GM23338 (cell line): ENCODE results near the gene LFNG. TPM values are rescaled to one million over a fixed set of nuclear protein-coding genes. Genes with fewer than 3 reads are reported as not detected.

Source experiments
- ATAC-seq: fragments of 200-7000 bp; cut with Tn5 transposase; 3 replicates; pipeline ENCODE4 v1.9.1; 2020
- DNase-seq: peaks from one replicate; pipeline ENCODE4 v3.0.0-alpha.2; 2015; ENCODE audit warnings: low spot score
- H2AFZ ChIP-seq: fragments of 200-600 bp; sonication (generic); 2 replicates; pipeline ENCODE4 v1.8.0; 2016; ENCODE audit warnings: antibody characterized with exemption, mild to moderate bottlenecking, moderate library complexity
- H3F3A ChIP-seq: fragments of 200-600 bp; sonication (generic); replicated peaks from 2 replicates; pipeline ENCODE4 v1.8.0; 2017; ENCODE audit warnings: antibody characterized with exemption, mixed run types, low read depth
- H3K27ac ChIP-seq: fragments of 200-600 bp; sonication (generic); 2 replicates; pipeline ENCODE4 v1.6.1; 2016; ENCODE audit warnings: low read depth
- H3K27me3 ChIP-seq: fragments of 200-600 bp; sonication (generic); 2 replicates; pipeline ENCODE4 v1.8.0; 2016; ENCODE audit warnings: mild to moderate bottlenecking, mixed run types, moderate library complexity; ENCODE audit not compliant: insufficient read depth
- H3K36me3 ChIP-seq: fragments of 200-600 bp; sonication (generic); 2 replicates; pipeline ENCODE4 v1.8.0; 2016; ENCODE audit warnings: mild to moderate bottlenecking; ENCODE audit not compliant: insufficient read depth
- H3K4me1 ChIP-seq: fragments of 200-600 bp; sonication (generic); 2 replicates; pipeline ENCODE4 v1.8.0; 2016; ENCODE audit warnings: mild to moderate bottlenecking, moderate library complexity; ENCODE audit not compliant: insufficient read depth
- H3K4me2 ChIP-seq: fragments of 200-600 bp; sonication (generic); 2 replicates; pipeline ENCODE4 v1.7.1; 2017; ENCODE audit warnings: mixed run types
- H3K4me3 ChIP-seq: fragments of 200-600 bp; sonication (generic); 2 replicates; pipeline ENCODE4 v1.6.1; 2016; ENCODE audit warnings: mixed run types
- H3K79me2 ChIP-seq: fragments of 200-600 bp; sonication (generic); replicated peaks from 2 replicates; pipeline ENCODE4 v1.8.0; 2017; ENCODE audit warnings: mild to moderate bottlenecking; ENCODE audit not compliant: insufficient read depth
- H3K9me2 ChIP-seq: fragments of 200-600 bp; sonication (generic); 2 replicates; pipeline ENCODE4 v1.8.0; 2017; ENCODE audit not compliant: insufficient read depth
- H4K20me1 ChIP-seq: fragments of 200-600 bp; sonication (generic); replicated peaks from 2 replicates; pipeline ENCODE4 v1.8.0; 2017; ENCODE audit warnings: mild to moderate bottlenecking; ENCODE audit not compliant: insufficient read depth
- H3K27ac Mint-ChIP-seq: 2 replicates; pipeline ENCODE4 v1.8.0; 2020; ENCODE audit warnings: inconsistent platforms, mild to moderate bottlenecking, moderate library complexity, mixed read lengths
- H3K27me3 Mint-ChIP-seq: 3 replicates; pipeline ENCODE4 v1.8.0; 2022; ENCODE audit warnings: low read depth, mild to moderate bottlenecking, moderate library complexity, mixed read lengths, inconsistent platforms; ENCODE audit not compliant: insufficient read depth, poor library complexity
- H3K36me3 Mint-ChIP-seq: 3 replicates; pipeline ENCODE4 v1.8.0; 2021; ENCODE audit warnings: low read depth, mild to moderate bottlenecking, inconsistent platforms, moderate library complexity, mixed read lengths
- H3K4me1 Mint-ChIP-seq: 3 replicates; pipeline ENCODE4 v1.8.0; 2020; ENCODE audit warnings: mild to moderate bottlenecking, inconsistent platforms, mixed read lengths
- H3K4me3 Mint-ChIP-seq: 3 replicates; pipeline ENCODE4 v1.8.0; 2021; ENCODE audit warnings: moderate library complexity, mild to moderate bottlenecking, inconsistent platforms, mixed read lengths
- H3K9me3 Mint-ChIP-seq: 3 replicates; pipeline ENCODE4 v1.8.0; 2020; ENCODE audit warnings: moderate library complexity, mild to moderate bottlenecking, inconsistent platforms, mixed read lengths
- EZH2 ChIP-seq: fragments of 200-600 bp; sonication (generic); IDR thresholded peaks from one replicate; pipeline ENCODE4 v1.8.0; 2017; ENCODE audit warnings: antibody characterized with exemption, mild to moderate bottlenecking, low read depth; ENCODE audit not compliant: unreplicated experiment
- EZH2phosphoT487 ChIP-seq: fragments of 200-600 bp; sonication (generic); IDR thresholded peaks from one replicate; pipeline ENCODE4 v1.8.1; 2018; ENCODE audit warnings: antibody characterized with exemption; ENCODE audit not compliant: unreplicated experiment
- JUNB ChIP-seq: IDR thresholded peaks from one replicate; pipeline ENCODE4 v1.6.1; 2016; ENCODE audit warnings: antibody characterized with exemption; ENCODE audit not compliant: unreplicated experiment
- NANOG ChIP-seq: IDR thresholded peaks from 2 replicates; pipeline ENCODE4 v1.6.1; 2016; ENCODE audit warnings: antibody characterized with exemption, borderline replicate concordance
- POLR2AphosphoS5 ChIP-seq: IDR thresholded peaks from 2 replicates; pipeline ENCODE4 v1.6.1; 2016; ENCODE audit warnings: antibody characterized with exemption, low read depth
- STAT1 ChIP-seq: IDR thresholded peaks from one replicate; pipeline ENCODE4 v1.6.1; 2016; ENCODE audit warnings: antibody characterized with exemption; ENCODE audit not compliant: unreplicated experiment
- ZNF331 ChIP-seq: fragments of 250-450 bp; sonication (Bioruptor Pico); IDR thresholded peaks from 2 replicates; pipeline ENCODE4 v1.5.0; 2020; ENCODE audit warnings: low read depth, mild to moderate bottlenecking, moderate library complexity
- polyA plus RNA-seq: library from polyadenylated mRNA; unstranded; fragments of >200 nt; fragmentation: Nextera tagmentation; extraction: Ambion mirVana; gene quantifications from 2 replicates; pipeline ENCODE4 v1.2.1, GENCODE V29; 2016
- total RNA-seq: library from RNA; depleted of rRNA; stranded (reverse); fragments of >200 nt; shearing (Covaris generic); gene quantifications from 2 replicates; pipeline ENCODE4 v1.2.3, GENCODE V29; 2014
- TF ChIP-seq, protein P1 (sequence below): IDR thresholded peaks from 2 replicates; pipeline ENCODE4 v1.6.1; 2016; ENCODE audit warnings: antibody characterized with exemption
- TF ChIP-seq, protein P2 (sequence below), 2 experiments: fragments of 200-600 bp in 1 of 2; sonication (generic) in 1 of 2; conservative IDR thresholded peaks; 2 replicates each; pipeline versions ENCODE4 v1.5.1 to v1.6.1; 2016 to 2017; ENCODE audit warnings: antibody characterized with exemption in 2 of 2, low read depth in 2 of 2, mild to moderate bottlenecking in 2 of 2, moderate library complexity in 1 of 2
- TF ChIP-seq, protein P3 (sequence below): fragments of 250-450 bp; sonication (Bioruptor Pico); IDR thresholded peaks from 2 replicates; pipeline ENCODE4 v1.5.0; 2020; ENCODE audit warnings: mild to moderate bottlenecking, moderate library complexity

The LFNG gene
- total and polyA plus RNA-seq, 2 experiments from 2014 or later: 1.7 to 35.4 TPM

DNA sequence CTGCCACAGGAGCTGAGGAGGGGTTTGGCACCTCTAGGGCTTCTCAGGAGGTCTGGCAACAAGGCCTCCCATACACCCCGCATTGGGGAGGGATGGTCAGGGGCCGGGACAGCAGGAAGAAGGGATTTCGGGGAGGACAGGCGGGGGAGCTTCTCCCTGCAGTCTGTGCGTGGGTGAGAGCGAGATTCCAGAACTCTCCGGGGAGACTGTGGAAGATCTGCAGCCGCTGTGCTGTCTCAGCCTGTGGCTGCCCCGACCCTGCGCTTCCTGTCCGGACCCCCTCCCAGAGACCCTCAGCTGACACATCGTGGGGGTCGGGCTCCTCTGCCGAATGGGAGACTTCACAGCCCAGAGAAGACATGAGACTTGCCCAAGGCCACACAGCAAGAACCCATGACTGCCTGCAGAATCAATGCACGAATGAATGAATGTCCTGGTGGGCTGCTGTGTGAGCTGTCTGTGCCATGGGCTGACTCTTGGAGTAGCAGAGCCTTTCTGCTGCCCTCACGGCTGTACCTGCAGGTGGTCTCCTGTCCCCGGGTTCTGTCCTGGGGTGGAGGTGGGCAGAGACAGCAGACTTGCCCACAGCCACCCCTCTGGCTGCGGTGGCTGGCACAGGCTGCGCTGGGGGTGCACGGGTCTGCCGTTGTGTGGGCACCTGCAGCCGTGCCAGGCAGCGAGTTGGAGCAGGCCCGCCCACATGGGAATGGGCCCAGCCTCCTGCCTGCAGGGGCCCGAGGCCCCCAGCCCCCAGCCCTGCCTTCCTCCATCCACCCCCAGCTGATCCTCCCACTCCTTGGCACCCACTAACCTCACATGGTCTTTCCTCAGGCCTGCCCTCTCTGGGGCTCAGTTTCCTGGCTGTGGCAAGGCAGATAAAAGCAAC lies 16.3 kb upstream of the LFNG start:
- no peak overlapping the region for H3K4me3 Mint-ChIP-seq
- no peaks in the 10 kb centered on the region; the same call in 2 of the 3 replicates for H3K36me3 Mint-ChIP-seq
- Histone ChIP-seq H4K20me1 (no peaks in the 10 kb centered on the region), H3K9me2 (no peaks in the 10 kb centered on the region), H3K4me1 (peaks cover 9% of the 10 kb centered on the region; the same call in 1 of the 2 replicates), H3F3A (0 out of 2 replicates have a peak, but pooled peaks cover 3% of the 10 kb centered on the region), H3K27me3 (no peaks in the 10 kb centered on the region), H3K79me2 (no peaks in the 10 kb centered on the region), H3K36me3 (no peaks in the 10 kb centered on the region), H3K4me2 (no peak overlapping the region), H2AFZ (no peak overlapping the region), H3K4me3 (no peak overlapping the region), H3K27ac (no peak overlapping the region)
- DNase-seq: no peak
- H3K27ac Mint-ChIP-seq: no peak overlapping the region
- H3K27me3 Mint-ChIP-seq: peaks cover 14% of the 10 kb centered on the region
- TF ChIP-seq, protein P1, sequence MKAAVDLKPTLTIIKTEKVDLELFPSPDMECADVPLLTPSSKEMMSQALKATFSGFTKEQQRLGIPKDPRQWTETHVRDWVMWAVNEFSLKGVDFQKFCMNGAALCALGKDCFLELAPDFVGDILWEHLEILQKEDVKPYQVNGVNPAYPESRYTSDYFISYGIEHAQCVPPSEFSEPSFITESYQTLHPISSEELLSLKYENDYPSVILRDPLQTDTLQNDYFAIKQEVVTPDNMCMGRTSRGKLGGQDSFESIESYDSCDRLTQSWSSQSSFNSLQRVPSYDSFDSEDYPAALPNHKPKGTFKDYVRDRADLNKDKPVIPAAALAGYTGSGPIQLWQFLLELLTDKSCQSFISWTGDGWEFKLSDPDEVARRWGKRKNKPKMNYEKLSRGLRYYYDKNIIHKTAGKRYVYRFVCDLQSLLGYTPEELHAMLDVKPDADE: no peak
- TF ChIP-seq POLR2AphosphoS5 (no peak), JUNB (no peak), STAT1 (no peak), ZNF331 (no peak), EZH2 (no peak), EZH2phosphoT487 (no peak), NANOG (no peak)
- TF ChIP-seq, protein P2, sequence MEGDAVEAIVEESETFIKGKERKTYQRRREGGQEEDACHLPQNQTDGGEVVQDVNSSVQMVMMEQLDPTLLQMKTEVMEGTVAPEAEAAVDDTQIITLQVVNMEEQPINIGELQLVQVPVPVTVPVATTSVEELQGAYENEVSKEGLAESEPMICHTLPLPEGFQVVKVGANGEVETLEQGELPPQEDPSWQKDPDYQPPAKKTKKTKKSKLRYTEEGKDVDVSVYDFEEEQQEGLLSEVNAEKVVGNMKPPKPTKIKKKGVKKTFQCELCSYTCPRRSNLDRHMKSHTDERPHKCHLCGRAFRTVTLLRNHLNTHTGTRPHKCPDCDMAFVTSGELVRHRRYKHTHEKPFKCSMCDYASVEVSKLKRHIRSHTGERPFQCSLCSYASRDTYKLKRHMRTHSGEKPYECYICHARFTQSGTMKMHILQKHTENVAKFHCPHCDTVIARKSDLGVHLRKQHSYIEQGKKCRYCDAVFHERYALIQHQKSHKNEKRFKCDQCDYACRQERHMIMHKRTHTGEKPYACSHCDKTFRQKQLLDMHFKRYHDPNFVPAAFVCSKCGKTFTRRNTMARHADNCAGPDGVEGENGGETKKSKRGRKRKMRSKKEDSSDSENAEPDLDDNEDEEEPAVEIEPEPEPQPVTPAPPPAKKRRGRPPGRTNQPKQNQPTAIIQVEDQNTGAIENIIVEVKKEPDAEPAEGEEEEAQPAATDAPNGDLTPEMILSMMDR (conservative IDR thresholded peaks at IDR 0.05; ENCODE audit: low read depth in 2 of 2): no peak
- TF ChIP-seq, protein P3, sequence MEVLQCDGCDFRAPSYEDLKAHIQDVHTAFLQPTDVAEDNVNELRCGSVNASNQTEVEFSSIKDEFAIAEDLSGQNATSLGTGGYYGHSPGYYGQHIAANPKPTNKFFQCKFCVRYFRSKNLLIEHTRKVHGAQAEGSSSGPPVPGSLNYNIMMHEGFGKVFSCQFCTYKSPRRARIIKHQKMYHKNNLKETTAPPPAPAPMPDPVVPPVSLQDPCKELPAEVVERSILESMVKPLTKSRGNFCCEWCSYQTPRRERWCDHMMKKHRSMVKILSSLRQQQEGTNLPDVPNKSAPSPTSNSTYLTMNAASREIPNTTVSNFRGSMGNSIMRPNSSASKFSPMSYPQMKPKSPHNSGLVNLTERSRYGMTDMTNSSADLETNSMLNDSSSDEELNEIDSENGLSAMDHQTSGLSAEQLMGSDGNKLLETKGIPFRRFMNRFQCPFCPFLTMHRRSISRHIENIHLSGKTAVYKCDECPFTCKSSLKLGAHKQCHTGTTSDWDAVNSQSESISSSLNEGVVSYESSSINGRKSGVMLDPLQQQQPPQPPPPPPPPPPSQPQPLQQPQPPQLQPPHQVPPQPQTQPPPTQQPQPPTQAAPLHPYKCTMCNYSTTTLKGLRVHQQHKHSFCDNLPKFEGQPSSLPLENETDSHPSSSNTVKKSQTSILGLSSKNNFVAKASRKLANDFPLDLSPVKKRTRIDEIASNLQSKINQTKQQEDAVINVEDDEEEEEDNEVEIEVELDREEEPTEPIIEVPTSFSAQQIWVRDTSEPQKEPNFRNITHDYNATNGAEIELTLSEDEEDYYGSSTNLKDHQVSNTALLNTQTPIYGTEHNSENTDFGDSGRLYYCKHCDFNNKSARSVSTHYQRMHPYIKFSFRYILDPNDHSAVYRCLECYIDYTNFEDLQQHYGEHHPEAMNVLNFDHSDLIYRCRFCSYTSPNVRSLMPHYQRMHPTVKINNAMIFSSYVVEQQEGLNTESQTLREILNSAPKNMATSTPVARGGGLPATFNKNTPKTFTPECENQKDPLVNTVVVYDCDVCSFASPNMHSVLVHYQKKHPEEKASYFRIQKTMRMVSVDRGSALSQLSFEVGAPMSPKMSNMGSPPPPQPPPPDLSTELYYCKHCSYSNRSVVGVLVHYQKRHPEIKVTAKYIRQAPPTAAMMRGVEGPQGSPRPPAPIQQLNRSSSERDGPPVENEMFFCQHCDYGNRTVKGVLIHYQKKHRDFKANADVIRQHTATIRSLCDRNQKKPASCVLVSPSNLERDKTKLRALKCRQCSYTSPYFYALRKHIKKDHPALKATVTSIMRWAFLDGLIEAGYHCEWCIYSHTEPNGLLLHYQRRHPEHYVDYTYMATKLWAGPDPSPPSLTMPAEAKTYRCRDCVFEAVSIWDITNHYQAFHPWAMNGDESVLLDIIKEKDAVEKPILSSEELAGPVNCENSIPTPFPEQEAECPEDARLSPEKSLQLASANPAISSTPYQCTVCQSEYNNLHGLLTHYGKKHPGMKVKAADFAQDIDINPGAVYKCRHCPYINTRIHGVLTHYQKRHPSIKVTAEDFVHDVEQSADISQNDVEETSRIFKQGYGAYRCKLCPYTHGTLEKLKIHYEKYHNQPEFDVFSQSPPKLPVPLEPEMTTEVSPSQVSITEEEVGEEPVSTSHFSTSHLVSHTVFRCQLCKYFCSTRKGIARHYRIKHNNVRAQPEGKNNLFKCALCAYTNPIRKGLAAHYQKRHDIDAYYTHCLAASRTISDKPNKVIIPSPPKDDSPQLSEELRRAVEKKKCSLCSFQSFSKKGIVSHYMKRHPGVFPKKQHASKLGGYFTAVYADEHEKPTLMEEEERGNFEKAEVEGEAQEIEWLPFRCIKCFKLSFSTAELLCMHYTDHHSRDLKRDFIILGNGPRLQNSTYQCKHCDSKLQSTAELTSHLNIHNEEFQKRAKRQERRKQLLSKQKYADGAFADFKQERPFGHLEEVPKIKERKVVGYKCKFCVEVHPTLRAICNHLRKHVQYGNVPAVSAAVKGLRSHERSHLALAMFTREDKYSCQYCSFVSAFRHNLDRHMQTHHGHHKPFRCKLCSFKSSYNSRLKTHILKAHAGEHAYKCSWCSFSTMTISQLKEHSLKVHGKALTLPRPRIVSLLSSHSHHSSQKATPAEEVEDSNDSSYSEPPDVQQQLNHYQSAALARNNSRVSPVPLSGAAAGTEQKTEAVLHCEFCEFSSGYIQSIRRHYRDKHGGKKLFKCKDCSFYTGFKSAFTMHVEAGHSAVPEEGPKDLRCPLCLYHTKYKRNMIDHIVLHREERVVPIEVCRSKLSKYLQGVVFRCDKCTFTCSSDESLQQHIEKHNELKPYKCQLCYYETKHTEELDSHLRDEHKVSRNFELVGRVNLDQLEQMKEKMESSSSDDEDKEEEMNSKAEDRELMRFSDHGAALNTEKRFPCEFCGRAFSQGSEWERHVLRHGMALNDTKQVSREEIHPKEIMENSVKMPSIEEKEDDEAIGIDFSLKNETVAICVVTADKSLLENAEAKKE: no peak
- no peak for ATAC-seq
- no peaks in the 10 kb centered on the region for H3K9me3 Mint-ChIP-seq
- H3K4me1 Mint-ChIP-seq: peaks cover 23% of the 10 kb centered on the region
